WTC11 (cell line): ENCODE data around the gene TEAD1. TPM values are rescaled to one million over a fixed set of nuclear protein-coding genes. Genes with fewer than 3 reads are reported as not detected.

Source experiments
- ATAC-seq: fragments of 200-7000 bp; cut with Tn5 transposase; 2 replicates; pipeline ENCODE4 v1.10.0; 2021; ENCODE audit warnings: mild to moderate bottlenecking, moderate library complexity
- CTCF ChIA-PET: fragments of 300-600 bp; sonication (Branson Sonifier 250); formaldehyde crosslinking; loops from one replicate; lab custom pipeline; 2021; ENCODE audit warnings: antibody characterized with exemption; lab: Charles Lee
- POLR2A ChIA-PET: fragments of 350-600 bp; sonication (Branson Sonifier 250); formaldehyde crosslinking; loops from one replicate; lab custom pipeline; 2021; ENCODE audit warnings: antibody characterized with exemption; lab: Charles Lee
- DNase-seq: peaks from one replicate; pipeline ENCODE4 v3.0.0; 2021; ENCODE audit warnings: low spot score
- H3K27ac Mint-ChIP-seq: 2 replicates; pipeline ENCODE4 v1.8.0; 2021; ENCODE audit warnings: mixed read lengths
- H3K27me3 Mint-ChIP-seq: 2 replicates; pipeline ENCODE4 v1.8.0; 2021; ENCODE audit warnings: low read depth, mild to moderate bottlenecking, moderate library complexity, mixed read lengths
- H3K36me3 Mint-ChIP-seq: 2 replicates; pipeline ENCODE4 v1.8.0; 2021; ENCODE audit warnings: mixed read lengths
- H3K4me1 Mint-ChIP-seq: 2 replicates; pipeline ENCODE4 v1.8.0; 2022; ENCODE audit warnings: mixed read lengths
- H3K4me3 Mint-ChIP-seq: 2 replicates; pipeline ENCODE4 v1.8.0; 2021; ENCODE audit warnings: mild to moderate bottlenecking, moderate library complexity, mixed read lengths
- H3K9me3 Mint-ChIP-seq: 2 replicates; pipeline ENCODE4 v1.8.0; 2021; ENCODE audit warnings: mixed read lengths
- ATF6 ChIP-seq: sonication (generic); formaldehyde crosslinking; IDR thresholded peaks from 2 replicates; pipeline ENCODE4 v1.8.1; 2023; ENCODE audit warnings: mild to moderate bottlenecking, missing genetic modification reagents
- CBFB ChIP-seq: sonication (generic); formaldehyde crosslinking; IDR thresholded peaks from 2 replicates; pipeline ENCODE4 v1.8.1; 2022; ENCODE audit warnings: mild to moderate bottlenecking, low read depth, missing genetic modification reagents
- FOXP1 ChIP-seq: sonication (generic); formaldehyde crosslinking; IDR thresholded peaks from 2 replicates; pipeline ENCODE4 v1.8.0; 2022; ENCODE audit warnings: missing genetic modification reagents, mild to moderate bottlenecking, moderate library complexity, borderline replicate concordance
- GABPB1 ChIP-seq: sonication (generic); formaldehyde crosslinking; IDR thresholded peaks from 2 replicates; pipeline ENCODE4 v1.8.1; 2023; ENCODE audit warnings: mild to moderate bottlenecking, missing genetic modification reagents
- HMGXB4 ChIP-seq: sonication (generic); formaldehyde crosslinking; IDR thresholded peaks from 2 replicates; pipeline ENCODE4 v1.8.1; 2023; ENCODE audit warnings: mild to moderate bottlenecking, moderate library complexity, missing genetic modification reagents
- JAZF1 ChIP-seq: fragments of 250-450 bp; sonication (Bioruptor Pico); IDR thresholded peaks from 2 replicates; pipeline ENCODE4 v1.9.0; 2021; ENCODE audit warnings: moderate library complexity, mild to moderate bottlenecking, inconsistent platforms
- KAT7 ChIP-seq: sonication (generic); formaldehyde crosslinking; IDR thresholded peaks from 2 replicates; pipeline ENCODE4 v1.8.1; 2023; ENCODE audit warnings: missing genetic modification reagents, mild to moderate bottlenecking, borderline replicate concordance
- MXD4 ChIP-seq: fragments of 250-450 bp; sonication (Bioruptor Pico); IDR thresholded peaks from 2 replicates; pipeline ENCODE4 v1.8.0; 2021; ENCODE audit warnings: mild to moderate bottlenecking, moderate library complexity, borderline replicate concordance
- NFATC4 ChIP-seq: fragments of 250-450 bp; sonication (Bioruptor Pico); IDR thresholded peaks from 2 replicates; pipeline ENCODE4 v1.9.0; 2021; ENCODE audit warnings: mild to moderate bottlenecking
- NFE2L1 ChIP-seq: sonication (generic); formaldehyde crosslinking; IDR thresholded peaks from 2 replicates; pipeline ENCODE4 v1.8.1; 2023; ENCODE audit warnings: missing genetic modification reagents
- NR3C1 ChIP-seq: sonication (generic); formaldehyde crosslinking; conservative IDR thresholded peaks from 2 replicates; pipeline ENCODE4 v1.8.1; 2023; ENCODE audit warnings: low read depth, mild to moderate bottlenecking, missing genetic modification reagents
- SMAD3 ChIP-seq: sonication (generic); formaldehyde crosslinking; IDR thresholded peaks from 2 replicates; pipeline ENCODE4 v1.8.0; 2022; ENCODE audit warnings: missing genetic modification reagents, mild to moderate bottlenecking, borderline replicate concordance
- SMAD4 ChIP-seq: sonication (generic); formaldehyde crosslinking; IDR thresholded peaks from 2 replicates; pipeline ENCODE4 v1.8.0; 2022; ENCODE audit warnings: mild to moderate bottlenecking, missing genetic modification reagents
- TEAD1 ChIP-seq: sonication (generic); formaldehyde crosslinking; IDR thresholded peaks from 2 replicates; pipeline ENCODE4 v1.8.0; 2022; ENCODE audit warnings: mild to moderate bottlenecking, missing genetic modification reagents
- USF2 ChIP-seq: sonication (generic); formaldehyde crosslinking; IDR thresholded peaks from 2 replicates; pipeline ENCODE4 v1.8.1; 2023; ENCODE audit warnings: mild to moderate bottlenecking, missing genetic modification reagents, moderate library complexity
- ZNF263 ChIP-seq: sonication (generic); formaldehyde crosslinking; IDR thresholded peaks from 2 replicates; pipeline ENCODE4 v1.8.1; 2022; ENCODE audit warnings: low read depth, mild to moderate bottlenecking, moderate library complexity, missing genetic modification reagents
- ZNF416 ChIP-seq: fragments of 250-450 bp; sonication (Bioruptor Pico); IDR thresholded peaks from 2 replicates; pipeline ENCODE4 v1.9.0; 2021; ENCODE audit warnings: mild to moderate bottlenecking, inconsistent platforms
- total RNA-seq: library from RNA; stranded (reverse); gene quantifications from 3 replicates; pipeline ENCODE4 v1.2.3, GENCODE V29; 2021
- TF ChIP-seq, protein P1 (sequence below): sonication (generic); formaldehyde crosslinking; conservative IDR thresholded peaks from 2 replicates; pipeline ENCODE4 v1.8.1; 2022; ENCODE audit warnings: mild to moderate bottlenecking, missing genetic modification reagents
- TF ChIP-seq, protein P2 (sequence below): fragments of 250-450 bp; sonication (Bioruptor Pico); conservative IDR thresholded peaks from 2 replicates; pipeline ENCODE4 v1.9.0; 2021; ENCODE audit warnings: mild to moderate bottlenecking

The TEAD1 gene
- total RNA-seq, 1 experiment from 2014 or later: 79.9 TPM

DNA sequence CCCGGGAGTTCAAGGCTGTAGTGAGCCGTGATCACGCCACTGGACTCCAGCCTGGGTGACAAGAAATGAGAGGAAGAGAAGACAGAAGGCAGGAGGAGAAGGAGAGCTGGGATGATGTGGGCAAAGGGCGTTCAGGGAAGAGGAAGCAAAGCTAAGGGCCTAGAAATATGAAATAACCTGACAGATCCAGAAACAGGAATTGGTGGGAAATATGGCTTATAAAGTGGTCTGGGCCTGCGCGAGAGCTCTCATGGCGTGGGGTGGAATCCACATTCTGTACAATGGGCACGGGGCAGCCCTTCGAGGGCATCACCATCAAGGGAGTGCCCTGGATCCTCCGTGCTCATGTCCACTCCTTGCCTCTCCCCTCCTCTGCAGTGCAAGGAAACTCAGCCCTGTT, 288.1 kb downstream of the TEAD1 start:
- Mint-ChIP-seq H3K27ac (no peak overlapping the region), H3K36me3 (no peaks in the 10 kb centered on the region), H3K4me3 (no peak overlapping the region), H3K9me3 (no peaks in the 10 kb centered on the region), H3K4me1 (peaks cover 7% of the 10 kb centered on the region; the same call in 1 of the 2 replicates), H3K27me3 (peaks cover 5% of the 10 kb centered on the region)
- DNase-seq: no peak
- POLR2A ChIA-PET: no interaction called here
- no peak for ATAC-seq
- CTCF ChIA-PET: interaction anchor here (0.9 to 6.8 kb wide), 5 partner anchors 20 to 632 kb away, joined by 3 to 61 read pairs (median 37); partner anchors contain the start of gene RASSF10
- no peak for TF ChIP-seq CBFB
- TF ChIP-seq FOXP1 (CRISPR knock-in tag): no peak
- no peak for TF ChIP-seq ATF6 (CRISPR knock-in tag)
- TF ChIP-seq, protein P1, sequence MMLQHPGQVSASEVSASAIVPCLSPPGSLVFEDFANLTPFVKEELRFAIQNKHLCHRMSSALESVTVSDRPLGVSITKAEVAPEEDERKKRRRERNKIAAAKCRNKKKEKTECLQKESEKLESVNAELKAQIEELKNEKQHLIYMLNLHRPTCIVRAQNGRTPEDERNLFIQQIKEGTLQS (CRISPR knock-in tag): no peak
- no peak for TF ChIP-seq USF2 (CRISPR knock-in tag)
- TF ChIP-seq MXD4 (CRISPR knock-in tag): no peak
- TF ChIP-seq ZNF416 (CRISPR knock-in tag): no peak
- TF ChIP-seq NFATC4 (CRISPR knock-in tag): no peak
- TF ChIP-seq SMAD3 (CRISPR knock-in tag): no peak
- no peak for TF ChIP-seq SMAD4 (CRISPR knock-in tag)
- TF ChIP-seq, protein P2, sequence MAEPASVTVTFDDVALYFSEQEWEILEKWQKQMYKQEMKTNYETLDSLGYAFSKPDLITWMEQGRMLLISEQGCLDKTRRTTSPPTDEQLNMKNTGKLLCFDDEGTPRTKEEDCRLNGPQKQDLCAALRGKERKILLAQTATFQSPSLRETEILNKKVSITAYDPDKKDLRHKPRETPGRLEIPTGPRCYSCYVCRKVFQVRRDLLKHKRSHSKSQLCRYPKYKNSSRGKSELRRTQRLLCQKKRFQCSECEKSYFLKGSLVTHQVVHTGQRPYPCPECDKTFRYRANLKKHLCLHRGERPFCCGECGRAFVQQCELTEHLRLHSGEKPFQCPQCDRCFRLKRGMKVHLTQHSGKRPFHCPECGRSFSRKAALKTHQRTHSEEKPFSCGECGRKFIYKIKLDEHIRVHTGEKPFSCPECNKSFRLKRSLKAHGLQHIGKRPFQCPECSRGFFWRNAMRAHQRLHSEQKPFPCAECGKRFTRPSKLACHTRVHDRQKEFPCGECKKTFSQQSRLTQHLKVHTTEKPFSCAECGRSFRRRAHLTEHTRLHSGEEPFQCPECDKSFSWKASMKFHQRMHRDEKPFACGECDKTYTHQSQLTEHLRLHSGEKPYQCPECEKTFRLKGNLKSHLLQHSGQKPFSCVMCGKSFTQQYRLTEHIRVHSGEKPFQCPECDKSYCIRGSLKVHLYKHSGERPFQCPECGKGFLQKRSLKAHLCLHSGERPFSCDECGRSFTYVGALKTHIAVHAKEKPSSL: no peak
- no peak for TF ChIP-seq NR3C1 (CRISPR knock-in tag)
- TF ChIP-seq NFE2L1 (CRISPR knock-in tag): no peak
- TF ChIP-seq ZNF263 (CRISPR knock-in tag): no peak

GRCh38 chr11:12963051-12963450, 288.8 kb downstream of the TEAD1 start:
- DNase-seq (no peak), ATAC-seq (no peak)
- ChIA-PET CTCF (interaction anchor here (0.9 to 6.8 kb wide), 13 partner anchors 24 to 674 kb away, joined by 3 to 61 read pairs (median 18); partner anchors contain the start of gene RASSF10), POLR2A (no interaction called here)
- no peaks in the 10 kb centered on the region for H3K36me3 Mint-ChIP-seq
- peaks cover 11% of the 10 kb centered on the region; the same call in 1 of the 2 replicates for H3K4me1 Mint-ChIP-seq
- H3K4me3 Mint-ChIP-seq: no peak overlapping the region
- no peaks in the 10 kb centered on the region for H3K9me3 Mint-ChIP-seq
- TF ChIP-seq GABPB1 (no peak), HMGXB4 (CRISPR knock-in tag) (no peak), KAT7 (CRISPR knock-in tag) (no peak), TEAD1 (CRISPR knock-in tag) (no peak), ATF6 (CRISPR knock-in tag) (no peak), JAZF1 (CRISPR knock-in tag) (no peak)
- TF ChIP-seq, protein P2: no peak
- H3K27ac Mint-ChIP-seq: no peak overlapping the region
- peaks cover 8% of the 10 kb centered on the region for H3K27me3 Mint-ChIP-seq
